Measurements from ENCODE around the gene ATP6V1C2. TPM values are rescaled to one million over a fixed set of nuclear protein-coding genes. Genes with fewer than 3 reads are reported as not detected.

The ATP6V1C2 gene
- total and polyA plus RNA-seq, 2 of the 4 experiments (the other 2 are of a cell fraction), result not detected

DNA sequence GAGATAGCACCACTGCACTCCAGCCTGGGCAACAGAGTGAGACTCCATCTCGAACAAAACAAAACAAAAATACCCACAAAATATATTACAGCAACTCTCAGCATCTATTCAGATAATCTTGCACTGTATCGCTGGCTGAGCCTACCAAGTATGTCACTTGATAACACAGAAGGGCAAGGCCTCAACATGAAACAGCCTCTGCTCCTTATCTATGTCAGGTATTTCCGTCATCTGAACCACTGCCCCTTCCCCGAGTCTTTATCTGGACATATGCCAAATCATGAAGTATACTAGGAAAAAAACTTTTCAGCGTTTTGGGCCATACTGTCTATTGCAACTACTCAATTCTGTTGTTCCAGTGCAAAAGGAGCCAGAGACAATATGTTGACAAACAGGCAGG, 73.4 kb downstream of the ATP6V1C2 start:
- no peak overlapping the region for H3K4me2 ChIP-seq (ENCODE audit: low read depth, low read length)
- no peaks in the 10 kb centered on the region for H3K27me3 ChIP-seq (ENCODE audit: control insufficient read depth, insufficient read depth, low read length)
- no TSS peak for BruUV-seq (replicated peaks)
- no peak overlapping the region for H3K18ac ChIP-seq (ENCODE audit: low read depth, low read length)
- H2AK9ac ChIP-seq (replicated peaks; ENCODE audit: low read depth, low read length, poor library complexity), result no peak overlapping the region
- peaks cover 31% of the 10 kb centered on the region; the same call in 1 of the 2 replicates for H4K20me1 ChIP-seq (ENCODE audit: insufficient read depth, low read length)
- TF ChIP-seq RAD21 (IDR thresholded peaks at IDR 0.05; ENCODE audit: low read length) (no peak), CEBPB (IDR thresholded peaks at IDR 0.05; ENCODE audit: low read depth, low read length) (no peak), NFE2L2 (IDR thresholded peaks at IDR 0.05; ENCODE audit: low read depth, low read length) (no peak), BHLHE40 (IDR thresholded peaks at IDR 0.05; ENCODE audit: low read depth, low read length) (no peak), MAZ (IDR thresholded peaks at IDR 0.05; ENCODE audit: borderline replicate concordance, low read depth, low read length) (no peak), RFX5 (IDR thresholded peaks at IDR 0.05; ENCODE audit: low read depth, low read length) (no peak), POLR2A (IDR thresholded peaks at IDR 0.05; ENCODE audit: low read depth, low read length) (no peak), CHD1 (IDR thresholded peaks at IDR 0.05; ENCODE audit: low read depth, low read length) (no peak), SMC3 (IDR thresholded peaks at IDR 0.05; ENCODE audit: low read depth, low read length) (no peak)
- TF ChIP-seq, protein P1, sequence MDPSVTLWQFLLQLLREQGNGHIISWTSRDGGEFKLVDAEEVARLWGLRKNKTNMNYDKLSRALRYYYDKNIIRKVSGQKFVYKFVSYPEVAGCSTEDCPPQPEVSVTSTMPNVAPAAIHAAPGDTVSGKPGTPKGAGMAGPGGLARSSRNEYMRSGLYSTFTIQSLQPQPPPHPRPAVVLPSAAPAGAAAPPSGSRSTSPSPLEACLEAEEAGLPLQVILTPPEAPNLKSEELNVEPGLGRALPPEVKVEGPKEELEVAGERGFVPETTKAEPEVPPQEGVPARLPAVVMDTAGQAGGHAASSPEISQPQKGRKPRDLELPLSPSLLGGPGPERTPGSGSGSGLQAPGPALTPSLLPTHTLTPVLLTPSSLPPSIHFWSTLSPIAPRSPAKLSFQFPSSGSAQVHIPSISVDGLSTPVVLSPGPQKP (IDR thresholded peaks at IDR 0.05; ENCODE audit: borderline replicate concordance, low read depth, low read length), result no peak
- TF ChIP-seq, protein P2, sequence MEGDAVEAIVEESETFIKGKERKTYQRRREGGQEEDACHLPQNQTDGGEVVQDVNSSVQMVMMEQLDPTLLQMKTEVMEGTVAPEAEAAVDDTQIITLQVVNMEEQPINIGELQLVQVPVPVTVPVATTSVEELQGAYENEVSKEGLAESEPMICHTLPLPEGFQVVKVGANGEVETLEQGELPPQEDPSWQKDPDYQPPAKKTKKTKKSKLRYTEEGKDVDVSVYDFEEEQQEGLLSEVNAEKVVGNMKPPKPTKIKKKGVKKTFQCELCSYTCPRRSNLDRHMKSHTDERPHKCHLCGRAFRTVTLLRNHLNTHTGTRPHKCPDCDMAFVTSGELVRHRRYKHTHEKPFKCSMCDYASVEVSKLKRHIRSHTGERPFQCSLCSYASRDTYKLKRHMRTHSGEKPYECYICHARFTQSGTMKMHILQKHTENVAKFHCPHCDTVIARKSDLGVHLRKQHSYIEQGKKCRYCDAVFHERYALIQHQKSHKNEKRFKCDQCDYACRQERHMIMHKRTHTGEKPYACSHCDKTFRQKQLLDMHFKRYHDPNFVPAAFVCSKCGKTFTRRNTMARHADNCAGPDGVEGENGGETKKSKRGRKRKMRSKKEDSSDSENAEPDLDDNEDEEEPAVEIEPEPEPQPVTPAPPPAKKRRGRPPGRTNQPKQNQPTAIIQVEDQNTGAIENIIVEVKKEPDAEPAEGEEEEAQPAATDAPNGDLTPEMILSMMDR (conservative IDR thresholded peaks at IDR 0.05; ENCODE audit: low read depth, low read length), result no peak
- no peak overlapping the region for H4K8ac ChIP-seq (ENCODE audit: low read depth in 2 of 2, low read length in 2 of 2)
- no peak overlapping the region for H2BK120ac ChIP-seq (ENCODE audit: low read depth, low read length)
- ATAC-seq (ENCODE audit: low read depth) (no peak), DNase-seq (no peak)
- no peak overlapping the region for H2BK5ac ChIP-seq (ENCODE audit: low read depth, low read length, poor library complexity, severe bottlenecking)
- H3K14ac ChIP-seq (replicated peaks; ENCODE audit: low read depth, low read length), result no peak overlapping the region
- no peak overlapping the region for H3K4ac ChIP-seq (ENCODE audit: low read depth, low read length)
- intact Hi-C loops (cut with micrococcal nuclease), result no loop called here
- WGBS, 2 experiments (ENCODE audit: extremely low coverage in 2 of 2, insufficient read length in 1 of 2), result 67% methylated on average over 1 of the region's 5 CpGs; no CpG with 5 or more reads in 1 of the 2 experiments
- no peak overlapping the region for H4K5ac ChIP-seq (ENCODE audit: low read depth, low read length)
- H2BK15ac ChIP-seq (ENCODE audit: low read depth, low read length), result no peak overlapping the region
- no peak overlapping the region for H3K9ac ChIP-seq (ENCODE audit: low read depth, low read length)
- no peak overlapping the region for H2AFZ ChIP-seq (replicated peaks; ENCODE audit: low read length, poor library complexity)
- no peak overlapping the region for H3K27ac ChIP-seq (ENCODE audit: insufficient read depth, low read length)
- in situ Hi-C loops (cut with MboI; ENCODE audit: low sequenced_read_pairs), result no loop called here
- H3K9me1 ChIP-seq (ENCODE audit: insufficient read depth, low read length), result no peaks in the 10 kb centered on the region; the same call in 1 of the 2 replicates
- ChIA-PET POLR2A (ENCODE audit: unreplicated experiment) (no interaction called here), CTCF (no interaction called here)
- no peak overlapping the region for H2BK20ac ChIP-seq (ENCODE audit: low read depth, low read length)
- peaks cover 38% of the 10 kb centered on the region for H3K36me3 ChIP-seq (ENCODE audit: control insufficient read depth, insufficient read depth, low read length)
- H3K9me3 ChIP-seq (ENCODE audit: control insufficient read depth, insufficient read depth, low read length), result no peaks in the 10 kb centered on the region
- no peak overlapping the region for H2AK5ac ChIP-seq (ENCODE audit: low read depth, low read length)
- H3K4me1 ChIP-seq (ENCODE audit: control insufficient read depth, insufficient read depth, low read length), result no peaks in the 10 kb centered on the region
- dilution Hi-C loops (cut with HindIII; ENCODE audit: low sequenced_read_pairs, unreplicated experiment), result no loop called here
- H4K91ac ChIP-seq (ENCODE audit: insufficient read depth, low read depth, low read length), result no peak overlapping the region
- H3K4me3 ChIP-seq (ENCODE audit: insufficient read depth, low read depth, low read length), result no peak overlapping the region
- H3K23ac ChIP-seq (ENCODE audit: low read depth, low read length), result no peak overlapping the region
- no peak overlapping the region for H3K56ac ChIP-seq (ENCODE audit: extremely low read depth, insufficient read depth, low read length)
- H3K79me1 ChIP-seq (ENCODE audit: low read depth in 1 of 2, low read length in 2 of 2), result peaks cover 31 to 51% of the 10 kb centered on the region in 2 experiments
